ENCODE data around the gene HHIPL1. TPM values are rescaled to one million over a fixed set of nuclear protein-coding genes. Genes with fewer than 3 reads are reported as not detected.

HHIPL1 gene
- total RNA-seq, 3 donors from 2014 or later: 1.3 to 4.6 (median 2.3) TPM

DNA sequence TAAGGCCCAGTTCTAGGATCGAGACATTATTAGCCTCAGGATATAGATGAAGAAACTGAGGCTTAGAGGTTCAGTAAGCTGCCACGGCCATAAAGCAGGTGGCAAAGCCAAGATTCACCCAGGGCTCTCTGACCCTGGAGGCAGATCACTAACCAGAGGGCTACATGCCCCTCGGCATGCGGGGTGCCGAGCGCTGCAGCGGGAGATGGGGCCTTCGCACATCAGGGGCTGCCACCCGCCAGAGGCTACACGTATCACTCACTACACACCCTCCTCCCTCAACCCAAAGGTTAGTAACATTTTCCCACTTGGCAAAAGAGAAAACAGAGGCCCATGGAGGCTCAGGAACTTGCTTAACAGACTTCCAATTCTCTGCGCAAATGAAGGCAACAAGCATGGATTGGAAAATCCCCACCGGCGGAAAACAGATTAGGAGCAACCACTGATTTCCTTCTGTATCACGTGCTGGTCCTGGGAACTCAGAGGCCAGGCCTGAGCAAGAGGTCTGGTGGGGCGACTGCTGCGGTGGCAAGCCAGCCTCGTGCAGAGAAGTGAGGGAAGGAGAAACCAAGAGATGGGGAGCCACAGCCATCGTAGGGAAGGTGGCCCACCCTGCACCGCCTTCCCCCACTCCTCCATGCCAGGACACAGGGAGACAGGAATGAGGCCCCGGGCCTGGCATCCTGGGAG is 46.9 kb upstream of the HHIPL1 start:
- Histone ChIP-seq H3K27ac (peak overlapping the region in 1 of 2 donors; percentile 86), H3K36me3 (no peaks in the 10 kb centered on the region), H3K4me3 (no peak overlapping the region), H3K4me1 (peaks cover 8 to 13% of the 10 kb centered on the region in 2 donors), H3K27me3 (no peaks in the 10 kb centered on the region), H3K9me3 (no peaks in the 10 kb centered on the region)
- intact Hi-C loops (cut with DNase I; ENCODE audit: low total_unique reads): no loop called here
- no peak for DNase-seq (ENCODE audit: low spot score in 2 of 2)
- TF ChIP-seq, protein P1, sequence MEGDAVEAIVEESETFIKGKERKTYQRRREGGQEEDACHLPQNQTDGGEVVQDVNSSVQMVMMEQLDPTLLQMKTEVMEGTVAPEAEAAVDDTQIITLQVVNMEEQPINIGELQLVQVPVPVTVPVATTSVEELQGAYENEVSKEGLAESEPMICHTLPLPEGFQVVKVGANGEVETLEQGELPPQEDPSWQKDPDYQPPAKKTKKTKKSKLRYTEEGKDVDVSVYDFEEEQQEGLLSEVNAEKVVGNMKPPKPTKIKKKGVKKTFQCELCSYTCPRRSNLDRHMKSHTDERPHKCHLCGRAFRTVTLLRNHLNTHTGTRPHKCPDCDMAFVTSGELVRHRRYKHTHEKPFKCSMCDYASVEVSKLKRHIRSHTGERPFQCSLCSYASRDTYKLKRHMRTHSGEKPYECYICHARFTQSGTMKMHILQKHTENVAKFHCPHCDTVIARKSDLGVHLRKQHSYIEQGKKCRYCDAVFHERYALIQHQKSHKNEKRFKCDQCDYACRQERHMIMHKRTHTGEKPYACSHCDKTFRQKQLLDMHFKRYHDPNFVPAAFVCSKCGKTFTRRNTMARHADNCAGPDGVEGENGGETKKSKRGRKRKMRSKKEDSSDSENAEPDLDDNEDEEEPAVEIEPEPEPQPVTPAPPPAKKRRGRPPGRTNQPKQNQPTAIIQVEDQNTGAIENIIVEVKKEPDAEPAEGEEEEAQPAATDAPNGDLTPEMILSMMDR (IDR thresholded peaks at IDR 0.05): no peak
- no peak for TF ChIP-seq POLR2AphosphoS5 (IDR thresholded peaks at IDR 0.05)
- no peak for TF ChIP-seq POLR2A (IDR thresholded peaks at IDR 0.05)

DNA sequence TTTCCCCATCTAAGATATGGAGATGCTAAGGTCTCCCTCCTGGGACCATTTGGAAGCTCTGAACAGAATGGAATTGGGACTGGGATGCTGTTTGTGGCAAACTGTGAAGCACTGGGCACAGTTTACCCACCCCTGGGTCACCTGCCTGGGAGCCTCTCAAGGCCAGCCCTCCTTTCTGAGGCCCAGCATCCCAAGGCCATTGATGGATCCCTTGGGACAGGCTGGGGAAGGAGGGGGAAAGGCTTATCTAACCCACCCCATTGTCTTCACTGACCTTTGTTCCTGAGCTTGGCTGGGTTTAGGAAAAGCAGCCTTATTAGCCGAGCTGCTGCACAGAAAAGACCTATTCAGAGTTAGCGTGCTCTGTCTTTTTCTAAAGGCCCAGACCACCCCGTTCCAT is 46.2 kb upstream of the HHIPL1 start:
- no peak overlapping the region for H3K4me3 ChIP-seq
- DNase-seq (ENCODE audit: low spot score in 2 of 2): no peak
- H3K36me3 ChIP-seq: no peaks in the 10 kb centered on the region
- H3K27ac ChIP-seq: peak overlapping the region in 1 of 2 donors; percentile 45
- TF ChIP-seq POLR2AphosphoS5 (IDR thresholded peaks at IDR 0.05) (no peak), POLR2A (IDR thresholded peaks at IDR 0.05) (no peak)
- TF ChIP-seq, protein P1 (IDR thresholded peaks at IDR 0.05): no peak
- intact Hi-C loops (cut with DNase I; ENCODE audit: low total_unique reads): no loop called here
- no peaks in the 10 kb centered on the region for H3K9me3 ChIP-seq
- H3K4me1 ChIP-seq: peaks cover 13 to 14% of the 10 kb centered on the region in 2 donors
- no peaks in the 10 kb centered on the region for H3K27me3 ChIP-seq

DNA sequence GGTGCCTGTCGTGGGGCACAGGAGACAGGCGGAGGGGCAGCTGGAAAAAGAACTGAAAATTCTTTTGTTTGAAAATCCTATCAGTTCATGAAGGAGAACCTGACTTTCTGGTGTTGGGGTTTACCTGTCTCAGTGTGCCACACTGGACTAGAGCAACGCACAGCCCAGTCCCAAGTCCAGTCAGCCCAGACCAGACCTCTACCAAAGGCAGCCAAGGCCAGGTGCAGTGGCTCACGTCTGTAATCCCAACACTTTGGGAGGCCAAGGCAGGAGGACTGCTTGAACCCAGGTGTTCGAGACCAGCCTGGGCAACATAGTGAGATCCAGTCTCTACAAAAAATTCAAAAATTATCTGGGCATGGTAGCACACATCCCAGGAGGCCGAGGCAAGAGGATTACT is 45.5 kb upstream of the HHIPL1 start:
- H3K27ac ChIP-seq: peak overlapping the region in 1 of 2 donors; percentile 12

DNA sequence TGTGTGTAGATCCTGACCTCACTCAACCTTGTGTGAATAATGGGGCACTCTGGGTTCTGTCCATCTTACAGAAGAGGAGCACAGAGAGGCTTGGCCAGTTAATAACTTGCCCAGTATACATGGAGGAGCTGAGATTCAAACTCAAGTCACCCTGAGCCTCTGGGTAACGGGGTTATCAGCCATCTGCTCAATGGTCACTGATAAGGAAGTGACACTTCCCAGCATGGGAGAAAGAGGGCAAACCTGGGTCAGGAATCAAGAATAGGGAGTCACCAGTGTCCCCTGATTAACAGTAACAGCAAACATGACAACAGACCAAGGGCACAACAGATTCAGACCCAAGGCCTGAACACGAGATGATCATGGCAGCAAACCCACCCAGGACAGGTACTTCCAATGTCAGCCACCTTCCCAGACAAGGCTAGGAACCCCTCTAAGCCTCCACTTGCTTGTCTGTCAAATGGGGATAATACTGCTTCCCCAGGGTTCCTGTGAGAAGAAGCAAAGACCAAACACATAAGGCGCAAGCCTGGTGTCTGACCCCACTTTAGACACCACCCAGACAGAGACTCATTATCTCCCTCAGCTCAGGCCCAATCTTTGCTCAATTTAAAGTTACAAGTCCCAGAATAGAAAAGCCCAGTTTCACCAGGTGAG is 44.6 kb upstream of the HHIPL1 start:
- peaks cover 13 to 14% of the 10 kb centered on the region in 2 donors for H3K4me1 ChIP-seq
- peak overlapping the region in 1 of 3 donors; percentile 77 for H3K4me3 ChIP-seq
- peak overlapping the region in 1 of 2 donors; percentile 7 for H3K27ac ChIP-seq
- no peak for DNase-seq (ENCODE audit: low spot score in 2 of 2)
- H3K36me3 ChIP-seq: no peaks in the 10 kb centered on the region
- intact Hi-C loops (cut with DNase I; ENCODE audit: low total_unique reads): loop anchor here (5.0 kb wide), 1 partner anchor 38 kb away; no protein-coding TSS in a partner anchor
- TF ChIP-seq POLR2AphosphoS5 (IDR thresholded peaks at IDR 0.05): no peak
- TF ChIP-seq, protein P1 (IDR thresholded peaks at IDR 0.05): no peak
- no peak for TF ChIP-seq POLR2A (IDR thresholded peaks at IDR 0.05)
- no peaks in the 10 kb centered on the region for H3K27me3 ChIP-seq
- no peaks in the 10 kb centered on the region for H3K9me3 ChIP-seq

More for the DNA sequence above, 45.5 kb upstream of the HHIPL1 start:
- H3K36me3 ChIP-seq: no peaks in the 10 kb centered on the region
- H3K9me3 ChIP-seq: no peaks in the 10 kb centered on the region
- TF ChIP-seq, protein P1 (IDR thresholded peaks at IDR 0.05): no peak
- no peak for TF ChIP-seq POLR2A (IDR thresholded peaks at IDR 0.05)
- no peak for TF ChIP-seq POLR2AphosphoS5 (IDR thresholded peaks at IDR 0.05)
- intact Hi-C loops (cut with DNase I; ENCODE audit: low total_unique reads): no loop called here
- H3K4me1 ChIP-seq: peaks cover 13 to 14% of the 10 kb centered on the region in 2 donors
- H3K27me3 ChIP-seq: no peaks in the 10 kb centered on the region
- H3K4me3 ChIP-seq: no peak overlapping the region
- no peak for DNase-seq (ENCODE audit: low spot score in 2 of 2)

DNA sequence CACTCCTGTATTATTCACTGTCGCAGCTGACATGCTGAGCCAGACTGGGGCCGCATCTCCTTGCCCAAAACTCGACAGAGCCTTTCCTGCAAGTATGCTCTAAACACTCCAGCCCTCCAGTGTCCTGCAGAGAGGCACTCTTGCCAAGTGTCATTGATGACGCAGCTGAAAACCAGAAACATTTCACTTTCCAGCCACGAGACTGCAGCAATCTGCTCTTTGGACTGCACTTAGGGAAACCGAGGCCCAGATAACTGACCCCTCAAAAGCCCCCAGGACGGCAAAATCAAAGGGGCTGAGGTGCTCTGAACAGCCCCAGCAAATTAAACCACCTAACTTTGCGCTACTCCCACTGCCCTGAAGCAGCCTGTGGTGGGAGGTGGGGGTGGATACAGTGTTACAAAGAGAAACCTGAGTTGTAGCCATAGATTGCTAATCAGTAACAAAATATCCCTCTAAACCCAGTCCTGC is 43.5 kb upstream of the HHIPL1 start:
- Histone ChIP-seq H3K4me3 (peak overlapping the region in 2 of 3 donors; percentile 77 to 88), H3K9me3 (no peaks in the 10 kb centered on the region), H3K27ac (peak overlapping the region; percentile 39 to 52), H3K27me3 (no peaks in the 10 kb centered on the region), H3K4me1 (peaks cover 10 to 14% of the 10 kb centered on the region in 2 donors), H3K36me3 (no peaks in the 10 kb centered on the region)
- TF ChIP-seq, protein P1 (IDR thresholded peaks at IDR 0.05): no peak
- TF ChIP-seq POLR2A (IDR thresholded peaks at IDR 0.05): no peak
- DNase-seq (ENCODE audit: low spot score in 2 of 2): no peak
- intact Hi-C loops (cut with DNase I; ENCODE audit: low total_unique reads): loop anchor here (5.0 kb wide), 1 partner anchor 39 kb away; no protein-coding TSS in a partner anchor

Measured in breast epithelium (tissue), 4 donors.